GM18907 (cell line): ENCODE results near the gene AMY1A.
"Not testable (repeated sequence)": the region's sequence is repeated elsewhere in the genome, so short reads cannot be mapped to it uniquely, and the experiment has no call there.

Experiments
- ATAC-seq: cut with Tn5 transposase; IDR thresholded peaks from one replicate; pipeline ENCODE4 v1.9.1; 2021; ENCODE audit warnings: mild to moderate bottlenecking, moderate library complexity; ENCODE audit not compliant: unreplicated experiment

The AMY1A gene

GRCh38 chr1:103655460-103655859, at the start of gene AMY1A:
TSS of gene AMY1A (plus strand) at chr1:103655760. CDS start at chr1:103656331, 571 bp downstream.
- ATAC-seq = not testable (repeated sequence)

- no peak for ATAC-seq
Measured at GRCh38 chr1:103616362-103616761, 39.2 kb upstream of the AMY1A start.

GRCh38 chr1:103616994-103617477, 38.5 kb upstream of the AMY1A start, which contains the start of gene AMY2A:
TSS of gene AMY2A (plus strand) at chr1:103617427. CDS start at chr1:103617441, 14 bp downstream.
- not testable (repeated sequence) for ATAC-seq

- ATAC-seq = not testable (repeated sequence)
Measured at GRCh38 chr1:103627436-103627835, 28.1 kb upstream of the AMY1A start.

- ATAC-seq = not testable (repeated sequence)
Measured at GRCh38 chr1:103641194-103641593, 14.4 kb upstream of the AMY1A start.

- ATAC-seq = not testable (repeated sequence)
Measured at GRCh38 chr1:103643908-103644307, 11.7 kb upstream of the AMY1A start.

- not testable (repeated sequence) for ATAC-seq
Measured at GRCh38 chr1:103650305-103650704, 5.3 kb upstream of the AMY1A start.

GRCh38 chr1:103650889-103651288, 4.7 kb upstream of the AMY1A start:
- ATAC-seq = not testable (repeated sequence)

- ATAC-seq = not testable (repeated sequence)
Measured at GRCh38 chr1:103654133-103654532, 1.4 kb upstream of the AMY1A start.

- ATAC-seq = not testable (repeated sequence)
Measured at GRCh38 chr1:103676335-103676734, 20.8 kb downstream of the AMY1A start.

GRCh38 chr1:103696110-103696509, 40.5 kb downstream of the AMY1A start, which contains the start of gene AMY1B:
TSS of gene AMY1B (minus strand) at chr1:103696210. CDS start at chr1:103695639, 571 bp downstream.
- ATAC-seq = not testable (repeated sequence)

GRCh38 chr1:103697430-103697829, 41.9 kb downstream of the AMY1A start:
- not testable (repeated sequence) for ATAC-seq

- not testable (repeated sequence) for ATAC-seq
Measured at GRCh38 chr1:103700669-103701068, 45.1 kb downstream of the AMY1A start.

- ATAC-seq = not testable (repeated sequence)
Measured at GRCh38 chr1:103701256-103701655, 45.7 kb downstream of the AMY1A start.

GRCh38 chr1:103707670-103708069, 52.1 kb downstream of the AMY1A start:
- ATAC-seq = not testable (repeated sequence)

GRCh38 chr1:103710381-103710780, 54.8 kb downstream of the AMY1A start:
- ATAC-seq = not testable (repeated sequence)
